GM21529 (cell line): ENCODE measurements around the gene MOBP.
"Not testable (repeated sequence)": the region's sequence is repeated elsewhere in the genome, so short reads cannot be mapped to it uniquely, and the experiment has no call there.

Experiments used
- ATAC-seq: cut with Tn5 transposase; IDR thresholded peaks from one replicate; pipeline ENCODE4 v1.9.1; 2021; ENCODE audit not compliant: unreplicated experiment

Gene MOBP, protein sequence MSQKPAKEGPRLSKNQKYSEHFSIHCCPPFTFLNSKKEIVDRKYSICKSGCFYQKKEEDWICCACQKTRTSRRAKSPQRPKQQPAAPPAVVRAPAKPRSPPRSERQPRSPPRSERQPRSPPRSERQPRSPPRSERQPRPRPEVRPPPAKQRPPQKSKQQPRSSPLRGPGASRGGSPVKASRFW

GRCh38 chr3:39467394-39468107, at the start of gene MOBP:
TSS of gene MOBP (plus strand) at chr3:39467680. CDS start at chr3:39502070, 34,390 bp downstream.
- no peak for ATAC-seq

GRCh38 chr3:39418556-39419225, 48.8 kb upstream of the MOBP start:
- ATAC-seq = not testable (repeated sequence)

DNA sequence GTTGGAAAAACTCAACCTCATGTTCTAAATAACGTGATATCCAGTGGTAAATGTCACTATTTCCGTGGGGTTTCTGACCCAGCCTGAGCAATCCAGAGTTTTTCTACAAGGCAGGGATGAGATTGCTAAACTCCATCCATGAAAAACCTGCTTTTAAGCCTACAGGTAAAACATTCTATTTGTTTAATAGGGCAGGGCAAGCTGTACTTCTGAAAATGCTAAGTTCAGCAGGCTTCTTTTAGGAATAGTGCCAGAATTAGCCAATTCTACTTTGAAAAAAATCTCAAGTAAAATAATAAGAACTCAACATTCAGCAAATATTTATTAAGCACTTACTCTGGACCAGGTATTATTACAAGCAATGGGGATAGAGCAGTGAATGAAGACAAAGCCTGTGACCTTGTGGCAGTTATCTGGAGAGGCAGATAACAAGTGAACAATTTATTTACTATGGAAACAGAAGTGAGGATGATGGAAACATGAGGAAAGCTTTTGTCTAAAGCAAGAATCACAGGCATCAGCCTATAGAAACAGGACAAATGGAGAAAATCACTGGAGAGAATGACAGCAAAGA, 47.7 kb upstream of the MOBP start:
- ATAC-seq = no peak

DNA sequence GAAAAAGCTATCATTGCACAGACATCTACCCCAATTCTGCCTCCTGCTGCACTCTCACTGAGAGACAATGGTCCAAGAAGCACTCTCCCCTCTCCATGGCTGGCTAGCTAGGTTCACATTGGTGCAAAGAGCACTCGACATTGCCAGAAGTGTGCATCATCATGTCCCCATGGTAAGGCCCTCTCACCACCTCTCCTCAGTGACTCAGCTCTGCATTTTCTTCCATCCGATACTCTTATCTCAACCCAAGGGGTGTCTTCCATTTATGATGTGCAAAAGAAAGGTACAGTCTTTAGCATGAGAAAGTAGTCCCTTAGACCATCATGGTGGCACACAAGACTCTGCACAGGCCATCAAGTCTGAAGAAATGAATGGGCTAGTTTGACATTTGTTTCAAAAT, 46.9 kb upstream of the MOBP start:
- no peak for ATAC-seq

DNA sequence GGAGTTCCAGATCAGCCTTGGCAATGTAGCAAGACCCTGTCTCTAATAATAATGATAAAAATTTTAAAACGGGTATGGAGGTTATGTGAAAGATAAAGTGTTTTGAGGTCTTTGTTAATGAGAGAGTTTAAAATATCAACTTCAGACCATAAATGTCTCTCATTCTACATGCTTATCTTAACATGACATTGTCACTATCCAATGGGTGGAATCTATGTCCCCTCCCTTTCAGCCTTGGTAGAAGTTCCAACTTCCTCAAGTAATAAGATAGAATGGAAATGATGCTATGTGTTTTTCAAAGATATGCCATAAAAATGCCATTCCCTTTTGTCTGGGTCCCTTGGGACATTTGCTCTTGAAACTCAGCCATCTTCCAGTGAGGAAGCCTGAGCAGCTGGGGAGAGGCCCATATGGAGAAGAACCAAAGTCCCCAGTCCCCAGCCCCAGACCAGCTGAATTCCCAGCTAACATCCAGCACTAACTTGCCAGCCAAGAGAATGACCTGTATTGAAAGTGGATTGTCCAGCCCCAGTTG, 44.0 kb upstream of the MOBP start:
- ATAC-seq = no peak

GRCh38 chr3:39426312-39426711, 41.2 kb upstream of the MOBP start:
- ATAC-seq = no peak

DNA sequence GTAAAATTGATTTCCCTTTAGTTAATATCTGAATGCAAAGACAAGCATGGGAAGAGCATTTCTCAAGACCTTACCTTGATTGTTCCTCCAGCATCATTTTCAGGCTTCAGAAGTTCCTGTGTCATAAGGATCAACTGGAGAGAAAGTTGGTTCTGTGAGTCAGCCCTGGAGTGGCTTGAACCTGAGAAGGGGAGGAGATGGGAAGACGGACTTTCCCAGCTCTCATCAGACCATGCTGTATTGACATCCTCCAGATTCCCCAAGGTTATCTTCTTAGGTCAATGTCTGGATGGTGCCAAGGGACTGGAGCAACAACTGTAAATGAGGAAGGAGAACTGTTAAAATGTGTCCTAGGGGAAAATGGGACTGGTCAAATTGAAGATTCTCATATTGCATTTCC, 40.0 kb upstream of the MOBP start:
- ATAC-seq = no peak

GRCh38 chr3:39428745-39429201, 38.7 kb upstream of the MOBP start:
- no peak for ATAC-seq

- no peak for ATAC-seq
Observed at GRCh38 chr3:39429466-39429865, 38.0 kb upstream of the MOBP start.

DNA sequence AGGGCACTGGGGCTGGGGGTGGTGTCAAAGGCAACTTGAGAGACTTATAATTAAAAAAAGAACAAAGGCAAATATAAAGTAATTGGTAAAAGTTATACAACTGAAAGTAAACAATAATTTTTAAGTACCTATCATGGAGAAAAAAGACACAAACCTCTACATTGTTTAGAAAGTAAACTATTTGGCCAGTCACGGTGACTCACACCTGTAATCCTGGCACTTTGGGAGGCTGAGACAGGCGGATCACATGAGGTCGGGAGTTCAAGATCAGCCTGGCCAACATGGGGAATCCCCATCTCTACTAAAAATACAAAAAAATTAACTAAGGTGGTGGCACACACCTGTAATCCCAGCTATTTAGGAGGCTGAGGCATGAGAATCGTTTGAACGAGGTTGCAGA, 35.1 kb upstream of the MOBP start:
- no peak for ATAC-seq

DNA sequence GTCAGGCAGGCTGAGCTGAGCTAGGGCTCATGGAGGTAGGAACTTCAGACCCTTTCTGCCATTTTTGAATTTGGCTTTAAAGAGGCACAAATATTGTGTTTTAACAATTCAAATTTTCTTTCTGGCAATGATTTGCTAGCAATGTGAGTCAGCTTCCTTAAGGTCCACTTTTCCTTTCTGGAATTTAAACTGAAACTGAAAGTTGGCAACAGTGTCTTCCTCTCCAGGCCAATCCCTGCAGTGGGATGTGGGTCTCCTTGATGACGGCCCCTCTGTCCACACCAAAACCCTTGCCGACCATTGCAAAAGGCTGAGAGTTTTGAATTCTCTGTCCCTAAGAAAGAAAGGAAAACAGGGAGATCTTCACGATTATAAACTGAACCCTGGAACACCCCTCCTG, 33.8 kb upstream of the MOBP start:
- ATAC-seq = no peak

- ATAC-seq = no peak
Observed at GRCh38 chr3:39434574-39434973, 32.9 kb upstream of the MOBP start.

DNA sequence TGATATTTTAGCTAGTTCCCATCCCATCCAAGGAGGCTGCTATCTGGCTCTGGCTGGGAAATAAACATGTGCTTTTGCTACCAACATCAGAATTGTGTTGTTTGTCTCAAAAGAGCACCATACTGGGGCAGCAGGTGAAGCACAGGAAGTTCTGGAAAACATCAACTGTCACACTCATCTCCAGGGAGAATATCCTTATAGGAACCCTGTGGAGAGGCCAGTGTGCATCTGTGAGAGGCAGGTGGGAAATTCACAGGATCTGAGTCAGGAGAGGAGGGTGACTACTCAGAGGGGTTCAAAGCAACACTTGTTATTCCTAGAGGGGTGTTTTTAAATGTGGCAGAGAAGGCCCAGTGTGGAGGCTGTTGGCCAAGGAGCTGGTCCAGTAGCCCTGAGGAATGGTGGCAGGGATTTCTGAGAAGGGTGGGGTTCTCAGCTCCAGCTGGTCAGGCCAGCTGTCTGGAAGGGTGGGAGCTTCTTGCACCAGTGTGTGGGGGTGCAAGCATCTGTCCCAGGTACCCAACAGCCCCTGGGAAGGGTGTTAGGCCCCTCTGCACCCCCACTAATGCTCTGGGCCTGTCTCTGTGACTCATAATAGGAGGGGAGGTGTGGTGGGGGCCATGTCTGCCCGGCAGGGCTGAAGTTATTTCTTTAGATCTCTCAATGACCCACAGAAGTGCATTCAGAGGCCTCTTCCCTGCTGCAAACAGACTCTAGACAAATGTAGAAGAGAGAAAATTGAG, 32.3 kb upstream of the MOBP start:
- ATAC-seq = no peak

DNA sequence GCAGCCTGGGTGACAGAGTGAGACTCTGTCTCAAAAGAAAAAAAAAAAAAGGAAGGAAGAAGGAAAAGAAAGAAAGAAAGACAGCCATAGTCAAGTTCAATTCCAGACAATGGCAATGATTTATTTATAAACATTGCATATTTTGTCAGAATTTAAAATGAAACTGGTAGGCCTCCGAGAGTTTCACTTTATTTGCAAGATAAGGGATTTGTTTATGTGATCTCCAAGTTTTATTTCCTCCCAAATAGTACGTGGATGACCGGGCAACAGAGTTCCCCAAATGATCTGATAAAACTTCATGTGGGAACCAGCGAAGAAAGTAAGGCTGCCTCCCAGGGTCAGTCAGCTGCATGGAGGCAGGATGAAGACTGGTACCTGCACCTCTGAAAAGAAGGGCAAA, 28.6 kb upstream of the MOBP start:
- ATAC-seq = no peak

DNA sequence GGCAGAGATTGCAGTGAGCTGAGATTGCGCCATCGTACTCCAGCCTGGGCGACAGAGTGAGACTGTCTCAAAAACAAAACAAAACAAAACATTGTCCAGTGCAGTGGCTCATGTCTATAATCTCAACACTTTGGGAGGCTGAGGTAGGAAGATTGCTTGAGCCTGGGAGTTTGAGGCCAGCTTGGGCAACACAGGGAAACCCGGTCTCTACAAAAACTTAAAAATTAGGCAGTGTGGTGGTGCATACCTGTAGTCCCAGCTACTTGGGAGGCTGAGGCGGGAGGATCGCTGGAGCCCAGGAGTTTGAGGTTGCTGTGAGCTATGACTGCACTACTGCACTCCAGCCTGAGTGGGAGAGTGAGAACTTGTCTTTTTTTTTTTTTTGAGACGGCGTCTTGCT, 27.2 kb upstream of the MOBP start:
- ATAC-seq = no peak

DNA sequence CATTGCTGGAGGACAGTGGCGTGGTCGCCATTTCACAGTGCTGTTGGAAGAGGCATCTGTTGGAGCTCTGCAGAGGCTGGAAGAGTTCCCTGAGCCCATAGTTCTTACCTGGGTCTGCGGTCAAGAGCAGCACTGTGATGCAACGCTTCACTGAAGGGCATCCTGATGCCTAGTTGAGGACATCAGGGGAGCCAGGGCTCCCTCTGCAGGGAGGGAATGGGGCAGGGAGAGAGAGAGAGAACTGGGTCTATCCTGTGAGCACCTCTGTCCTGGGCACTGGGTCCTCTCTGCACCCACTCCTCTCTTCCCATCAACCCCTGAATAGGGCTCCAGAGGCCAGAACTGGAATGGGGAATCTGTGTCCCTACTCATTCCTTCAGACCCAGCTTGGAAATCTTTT, 23.9 kb upstream of the MOBP start:
- ATAC-seq = no peak

DNA sequence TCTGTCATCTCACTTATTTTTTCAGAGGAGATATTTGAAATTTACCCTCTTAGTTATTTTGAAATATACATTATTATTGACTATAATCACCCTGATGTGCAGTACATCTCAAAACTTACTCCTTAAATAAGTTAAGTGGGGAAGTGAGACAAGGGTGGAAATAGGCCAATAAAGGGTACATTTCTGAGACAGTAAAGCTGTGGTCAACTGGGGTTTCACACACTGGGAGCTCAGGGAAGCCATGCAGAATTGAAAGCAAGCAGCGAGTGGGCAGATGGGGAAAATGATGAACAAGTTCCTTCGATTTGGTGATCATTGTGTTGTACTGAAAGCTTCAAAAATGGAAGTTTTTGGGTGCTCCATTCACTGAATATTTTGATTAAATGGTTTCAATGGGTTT, 21.6 kb upstream of the MOBP start:
- ATAC-seq = no peak

DNA sequence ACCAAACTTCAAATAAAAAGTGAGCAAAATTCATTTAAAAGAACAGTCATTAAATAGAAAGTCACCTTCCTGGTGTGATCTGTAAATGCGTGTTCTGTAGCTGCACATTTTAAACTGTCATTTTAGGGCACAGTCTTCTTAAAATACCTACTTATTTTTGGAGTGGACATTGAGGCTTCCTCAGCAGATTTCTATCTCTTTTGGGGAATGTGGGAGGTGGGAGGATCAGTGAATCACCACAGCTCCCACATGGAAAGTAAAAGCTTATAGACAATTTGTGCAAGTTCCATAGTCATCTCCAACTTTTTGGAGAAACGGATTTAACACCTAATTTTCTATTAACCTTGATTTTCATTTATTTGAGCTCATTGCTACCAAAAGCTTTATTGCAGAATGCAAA, 21.0 kb upstream of the MOBP start:
- no peak for ATAC-seq

GRCh38 chr3:39447637-39448483, 19.6 kb upstream of the MOBP start:
- ATAC-seq = peak; percentile 93
